SIG-M5 treated with dmso at 0.1 percent for 504 hours (cell line): ENCODE results near the gene LRRFIP1.
A peak's percentile ranks its signal among the peaks of the same experiment; 100 is the strongest.

ENCODE experiments used
- DNase-seq: peaks from one replicate; lab custom pipeline; 2025; ENCODE audit not compliant: unreplicated experiment; lab: John Stamatoyannopoulos, UW

LRRFIP1 gene

GRCh38 chr2:237721458-237721857, 94.1 kb downstream of the LRRFIP1 start:
- DNase-seq: no peak

- no peak for DNase-seq
Measured at GRCh38 chr2:237722616-237723015, 95.2 kb downstream of the LRRFIP1 start.

- no peak for DNase-seq
Measured at GRCh38 chr2:237723023-237723422, 95.6 kb downstream of the LRRFIP1 start.

GRCh38 chr2:237723602-237724001, 96.2 kb downstream of the LRRFIP1 start:
- no peak for DNase-seq

- DNase-seq: no peak
Measured at GRCh38 chr2:237724811-237725478, 97.6 kb downstream of the LRRFIP1 start.

- DNase-seq: peak; percentile 73
Measured at GRCh38 chr2:237725661-237726060, 98.3 kb downstream of the LRRFIP1 start.

- DNase-seq: no peak
Measured at GRCh38 chr2:237726401-237726830, 99.0 kb downstream of the LRRFIP1 start.

GRCh38 chr2:237727363-237727762, 100.0 kb downstream of the LRRFIP1 start:
- peak; percentile 48 for DNase-seq

GRCh38 chr2:237729681-237730475, 102.5 kb downstream of the LRRFIP1 start:
- no peak for DNase-seq

GRCh38 chr2:237731663-237732062, 104.3 kb downstream of the LRRFIP1 start:
- DNase-seq: no peak

GRCh38 chr2:237732070-237732469, 104.7 kb downstream of the LRRFIP1 start:
- no peak for DNase-seq

- no peak for DNase-seq
Measured at GRCh38 chr2:237732790-237733381, 105.5 kb downstream of the LRRFIP1 start.

- DNase-seq: no peak
Measured at GRCh38 chr2:237733677-237734300, 106.4 kb downstream of the LRRFIP1 start.

- no peak for DNase-seq
Measured at GRCh38 chr2:237734905-237735623, 107.7 kb downstream of the LRRFIP1 start.

GRCh38 chr2:237735798-237736197, 108.4 kb downstream of the LRRFIP1 start:
- no peak for DNase-seq

GRCh38 chr2:237736783-237737182, 109.4 kb downstream of the LRRFIP1 start:
- DNase-seq: no peak

GRCh38 chr2:237737196-237737865, 109.9 kb downstream of the LRRFIP1 start:
- DNase-seq: no peak

GRCh38 chr2:237738255-237738654, 110.9 kb downstream of the LRRFIP1 start:
- DNase-seq: no peak

- no peak for DNase-seq
Measured at GRCh38 chr2:237739101-237739500, 111.7 kb downstream of the LRRFIP1 start.

GRCh38 chr2:237742191-237742590, 114.8 kb downstream of the LRRFIP1 start:
- no peak for DNase-seq
